Brain microvascular endothelial cell (primary cell): Measurements from ENCODE around the gene HDAC1.

Source experiments
- DNase-seq: peaks from one replicate; pipeline ENCODE4 v3.0.0-alpha.2; 2020
- H3K27ac ChIP-seq: fragments of 250-450 bp; sonication (Bioruptor Pico); 2 replicates; pipeline ENCODE4 v1.5.1; 2020; ENCODE audit warnings: mild to moderate bottlenecking, moderate library complexity
- H3K27me3 ChIP-seq: fragments of 250-450 bp; sonication (Bioruptor Pico); replicated peaks from 2 replicates; pipeline ENCODE4 v1.5.1; 2020; ENCODE audit warnings: mild to moderate bottlenecking
- H3K36me3 ChIP-seq: fragments of 250-450 bp; sonication (Bioruptor Pico); replicated peaks from 2 replicates; pipeline ENCODE4 v1.5.1; 2020; ENCODE audit warnings: mild to moderate bottlenecking
- H3K4me3 ChIP-seq: 2 replicates; pipeline ENCODE4 v1.5.1; 2011; ENCODE audit warnings: low read depth, mild to moderate bottlenecking, control low read depth, low read length, moderate library complexity
- in situ Hi-C: cut with HindIII; loops from 2 replicates; pipeline ENCODE4 v1.10.0; 2017; ENCODE audit warnings: low sequenced_read_pairs, low pct_ligation_motif_present
- TF ChIP-seq, protein P1 (sequence below): IDR thresholded peaks from 2 replicates; pipeline ENCODE4 v1.5.1; 2011; ENCODE audit warnings: low read depth, mild to moderate bottlenecking, moderate library complexity, low read length, control low read depth, inconsistent platforms; ENCODE audit errors: missing control alignments

Gene HDAC1

DNA sequence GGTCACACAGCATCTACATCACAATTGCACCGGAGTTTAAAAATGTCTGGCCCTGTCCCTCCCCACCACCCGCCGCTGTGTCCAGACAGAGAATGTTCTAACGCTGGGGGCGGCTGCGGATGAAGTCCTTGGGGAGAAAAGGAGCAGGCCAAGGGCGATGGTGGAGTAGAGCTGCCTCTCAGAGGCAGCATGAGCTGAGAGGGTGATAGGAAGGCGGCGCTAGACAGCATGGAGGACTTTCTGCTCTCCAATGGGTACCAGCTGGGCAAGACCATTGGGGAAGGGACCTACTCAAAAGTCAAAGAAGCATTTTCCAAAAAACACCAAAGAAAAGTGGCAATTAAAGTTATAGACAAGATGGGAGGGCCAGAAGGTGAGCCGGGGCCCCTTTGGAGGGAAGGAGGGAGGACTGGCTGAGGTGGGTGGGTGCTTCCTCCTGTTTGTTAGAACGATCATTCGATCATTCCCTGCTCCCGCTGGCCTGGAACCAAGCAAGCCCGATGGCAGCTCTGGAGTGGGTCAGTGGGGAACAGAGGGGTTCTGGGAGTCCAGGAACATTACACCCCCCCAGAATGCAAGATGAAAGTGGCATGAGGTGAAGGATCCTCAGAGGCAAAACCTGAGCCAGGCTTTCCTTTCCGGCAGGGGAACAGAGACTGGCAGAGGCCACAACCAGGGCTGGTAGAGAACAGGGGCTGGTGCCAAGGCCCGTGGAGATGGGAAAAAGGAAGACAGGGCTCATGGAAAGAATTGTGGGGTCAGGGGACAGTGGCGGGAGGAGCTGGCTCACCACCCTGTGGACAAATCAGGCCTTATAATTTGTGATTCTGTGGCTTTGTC lies 70.8 kb downstream of the HDAC1 start, which contains the start of the genes FAM229A and TSSK3:
Gene FAM229A (minus strand): TSS at position 12 of the 840 bp plus-strand sequence. CDS start 394 bp downstream, outside the sequence.
Gene TSSK3 (plus strand): TSS at position 66 of the 840 bp plus-strand sequence. CDS start 163 bp downstream, at position 229.
- peaks cover 29% of the 10 kb centered on the region for H3K36me3 ChIP-seq
- H3K27ac ChIP-seq: no peak within 1 kb of the TSS
- TF ChIP-seq, protein P1, sequence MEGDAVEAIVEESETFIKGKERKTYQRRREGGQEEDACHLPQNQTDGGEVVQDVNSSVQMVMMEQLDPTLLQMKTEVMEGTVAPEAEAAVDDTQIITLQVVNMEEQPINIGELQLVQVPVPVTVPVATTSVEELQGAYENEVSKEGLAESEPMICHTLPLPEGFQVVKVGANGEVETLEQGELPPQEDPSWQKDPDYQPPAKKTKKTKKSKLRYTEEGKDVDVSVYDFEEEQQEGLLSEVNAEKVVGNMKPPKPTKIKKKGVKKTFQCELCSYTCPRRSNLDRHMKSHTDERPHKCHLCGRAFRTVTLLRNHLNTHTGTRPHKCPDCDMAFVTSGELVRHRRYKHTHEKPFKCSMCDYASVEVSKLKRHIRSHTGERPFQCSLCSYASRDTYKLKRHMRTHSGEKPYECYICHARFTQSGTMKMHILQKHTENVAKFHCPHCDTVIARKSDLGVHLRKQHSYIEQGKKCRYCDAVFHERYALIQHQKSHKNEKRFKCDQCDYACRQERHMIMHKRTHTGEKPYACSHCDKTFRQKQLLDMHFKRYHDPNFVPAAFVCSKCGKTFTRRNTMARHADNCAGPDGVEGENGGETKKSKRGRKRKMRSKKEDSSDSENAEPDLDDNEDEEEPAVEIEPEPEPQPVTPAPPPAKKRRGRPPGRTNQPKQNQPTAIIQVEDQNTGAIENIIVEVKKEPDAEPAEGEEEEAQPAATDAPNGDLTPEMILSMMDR: no peak
- in situ Hi-C loops: no loop called here
- DNase-seq: no peak
- H3K27me3 ChIP-seq: no peaks in the 10 kb centered on the region
- H3K4me3 ChIP-seq: peak within 1 kb of the TSS; percentile 47

DNA sequence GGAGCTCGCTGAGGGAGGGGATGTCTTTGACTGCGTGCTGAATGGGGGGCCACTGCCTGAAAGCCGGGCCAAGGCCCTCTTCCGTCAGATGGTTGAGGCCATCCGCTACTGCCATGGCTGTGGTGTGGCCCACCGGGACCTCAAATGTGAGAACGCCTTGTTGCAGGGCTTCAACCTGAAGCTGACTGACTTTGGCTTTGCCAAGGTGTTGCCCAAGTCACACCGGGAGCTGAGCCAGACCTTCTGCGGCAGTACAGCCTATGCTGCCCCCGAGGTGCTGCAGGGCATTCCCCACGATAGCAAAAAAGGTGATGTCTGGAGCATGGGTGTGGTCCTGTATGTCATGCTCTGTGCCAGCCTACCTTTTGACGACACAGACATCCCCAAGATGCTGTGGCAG lies 71.8 kb downstream of the HDAC1 start:
- DNase-seq: no peak
- peaks cover 34% of the 10 kb centered on the region for H3K36me3 ChIP-seq
- in situ Hi-C loops: no loop called here

DNA sequence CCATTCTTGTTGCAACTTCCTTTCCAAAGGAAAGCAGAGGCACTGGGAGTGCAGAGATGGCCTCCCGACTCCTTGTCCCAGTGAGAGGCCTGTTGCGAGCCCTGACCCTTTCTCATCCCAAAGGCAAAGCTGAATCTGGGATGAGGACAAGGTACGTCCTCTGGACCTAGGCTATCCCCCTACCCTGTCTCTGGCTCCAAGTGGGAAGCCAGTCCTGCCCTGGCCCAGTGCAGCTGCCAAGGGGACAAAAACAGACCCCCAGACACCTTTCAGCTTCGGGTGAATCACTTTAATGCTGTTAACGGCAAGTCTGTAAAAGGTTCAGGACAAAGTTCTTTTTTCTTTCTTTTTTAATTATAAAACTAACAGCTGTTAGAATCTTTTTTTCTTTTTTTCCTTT lies 73.0 kb downstream of the HDAC1 start:
- TF ChIP-seq, protein P1: no peak
- no peaks in the 10 kb centered on the region for H3K27me3 ChIP-seq
- H3K27ac ChIP-seq: no peak overlapping the region
- no peak for DNase-seq
- H3K4me3 ChIP-seq: no peak overlapping the region
- peaks cover 37% of the 10 kb centered on the region for H3K36me3 ChIP-seq
- in situ Hi-C loops: no loop called here

More for the DNA sequence above, 71.8 kb downstream of the HDAC1 start:
- TF ChIP-seq, protein P1: no peak
- no peak overlapping the region for H3K4me3 ChIP-seq
- no peak overlapping the region for H3K27ac ChIP-seq
- no peaks in the 10 kb centered on the region for H3K27me3 ChIP-seq

DNA sequence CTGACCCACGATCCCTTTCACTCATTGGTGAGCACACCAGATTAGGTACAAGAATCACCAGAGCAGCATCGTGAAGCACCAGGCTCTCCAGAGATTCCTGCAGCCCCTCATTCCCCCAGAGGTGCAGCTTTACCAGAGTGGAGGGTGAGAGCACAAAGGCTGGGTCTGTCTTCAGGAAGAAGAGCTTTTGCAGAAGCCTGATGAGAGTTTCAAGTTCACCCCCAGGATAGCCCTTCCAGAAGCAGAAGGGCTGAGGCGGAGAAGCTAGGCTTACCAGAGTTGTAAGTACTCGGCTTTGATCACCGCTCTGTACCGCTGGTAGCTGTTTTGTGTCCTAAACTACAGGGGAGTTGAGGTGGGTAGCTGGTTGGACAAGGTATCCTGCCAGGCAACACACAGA lies 73.6 kb downstream of the HDAC1 start:
- TF ChIP-seq, protein P1: no peak
- no peak for DNase-seq
- Histone ChIP-seq H3K4me3 (no peak overlapping the region), H3K27me3 (no peaks in the 10 kb centered on the region), H3K27ac (no peak overlapping the region), H3K36me3 (peaks cover 37% of the 10 kb centered on the region)
- in situ Hi-C loops: no loop called here

DNA sequence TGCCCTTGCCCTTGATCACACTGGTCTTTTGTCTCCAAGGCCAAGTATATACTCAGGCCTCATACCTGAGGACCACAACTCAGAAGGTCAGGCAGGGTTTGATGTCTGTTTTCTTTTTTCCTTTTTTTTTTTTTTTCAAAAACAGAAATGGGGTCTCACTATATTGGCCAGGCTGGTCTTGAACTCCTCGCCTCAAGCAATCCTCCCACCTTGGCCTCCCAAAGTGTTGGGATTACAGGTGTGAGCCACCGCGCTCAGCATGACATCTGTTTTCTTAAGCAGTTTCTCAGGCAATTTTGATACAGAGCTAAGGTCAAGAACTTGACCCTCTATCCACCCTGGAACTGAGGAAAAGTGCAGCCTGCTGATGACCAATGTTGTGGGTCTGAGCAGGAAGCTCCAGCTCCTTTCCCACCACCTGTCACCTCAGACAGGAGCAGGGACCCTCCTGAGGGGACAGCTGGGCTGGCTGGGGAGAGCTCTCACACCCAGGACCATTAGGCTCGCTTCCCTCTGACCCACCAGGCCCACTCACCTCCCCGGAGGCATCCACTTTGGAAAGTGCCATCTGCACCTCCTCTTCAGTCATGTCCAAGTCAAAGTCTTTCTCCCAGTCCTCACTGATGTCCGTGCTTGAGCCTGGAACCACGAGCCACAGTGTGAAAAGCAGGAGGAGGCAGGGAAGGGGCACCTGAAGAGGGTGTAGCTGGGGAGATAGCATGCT lies 76.2 kb downstream of the HDAC1 start:
- DNase-seq: no peak
- Histone ChIP-seq H3K4me3 (no peak overlapping the region), H3K27ac (no peak overlapping the region), H3K36me3 (peaks cover 55% of the 10 kb centered on the region), H3K27me3 (no peaks in the 10 kb centered on the region)
- in situ Hi-C loops: no loop called here
- TF ChIP-seq, protein P1: no peak
